PC-3 (cell line): ENCODE results near the gene MORC1. TPM values are rescaled to one million over a fixed set of nuclear protein-coding genes. Genes with fewer than 3 reads are reported as not detected.

Experiments
- ATAC-seq: fragments of 200-7000 bp; cut with Tn5 transposase; 2 replicates; pipeline ENCODE4 v1.9.1; 2020; ENCODE audit warnings: mild to moderate bottlenecking, moderate library complexity
- Bru-seq: library from RNA; stranded (reverse); fragments of 400-500 nt; gene quantifications from one replicate; lab custom pipeline; 2021; lab: Mats Ljungman, UMichigan
- BruChase-seq, 2 experiments: library from RNA; stranded (reverse); fragments of 400-500 nt; gene quantifications; one replicate each; lab custom pipeline; 2021; lab: Mats Ljungman, UMichigan
- BruUV-seq: library from RNA; stranded (reverse); fragments of 400-500 nt; replicated peaks from 2 replicates; lab custom pipeline; 2021; lab: Mats Ljungman, UMichigan
- CTCF ChIA-PET: fragments of 300-600 bp; sonication (Branson Sonifier 250); formaldehyde crosslinking; loops from one replicate; lab custom pipeline; 2022; ENCODE audit warnings: antibody characterized with exemption; lab: Charles Lee
- POLR2A ChIA-PET: fragments of 300-600 bp; sonication (Branson Sonifier 250); formaldehyde crosslinking; loops from one replicate; lab custom pipeline; 2022; ENCODE audit warnings: antibody characterized with exemption; ENCODE audit not compliant: unreplicated experiment; lab: Charles Lee
- DNase-seq: peaks from one replicate; pipeline ENCODE4 v3.0.0-alpha.2; 2015
- H2AFZ ChIP-seq: fragments of 300-600 bp; sonication (generic); 2 replicates; pipeline ENCODE4 v1.6.0; 2016; ENCODE audit warnings: antibody characterized with exemption, low read length
- H3F3A ChIP-seq: fragments of 300-600 bp; sonication (generic); one replicate; pipeline ENCODE4 v1.6.0; 2017; ENCODE audit warnings: antibody characterized with exemption, low read length, control low read depth, mild to moderate bottlenecking; ENCODE audit not compliant: unreplicated experiment
- H3K27ac ChIP-seq: fragments of 300-600 bp; sonication (generic); 2 replicates; pipeline ENCODE4 v1.5.1; 2016; ENCODE audit warnings: mild to moderate bottlenecking, low read length
- H3K27me3 ChIP-seq: fragments of 300-600 bp; sonication (generic); 2 replicates; pipeline ENCODE4 v1.6.1; 2016; ENCODE audit warnings: low read length, mixed read lengths
- H3K36me3 ChIP-seq: fragments of 300-600 bp; sonication (generic); 2 replicates; pipeline ENCODE4 v1.6.1; 2016; ENCODE audit warnings: low read depth, mixed run types, low read length, mixed read lengths
- H3K4me1 ChIP-seq: fragments of 300-600 bp; sonication (generic); 2 replicates; pipeline ENCODE4 v1.5.1; 2016; ENCODE audit warnings: low read length; ENCODE audit not compliant: insufficient read depth
- H3K4me2 ChIP-seq: fragments of 300-600 bp; sonication (generic); 2 replicates; pipeline ENCODE4 v1.6.0; 2016; ENCODE audit warnings: low read length
- H3K4me3 ChIP-seq: fragments of 300-600 bp; sonication (generic); 2 replicates; pipeline ENCODE4 v1.5.1; 2016; ENCODE audit warnings: mild to moderate bottlenecking, low read length, mixed read lengths
- H3K79me2 ChIP-seq: fragments of 300-600 bp; sonication (generic); 2 replicates; pipeline ENCODE4 v1.6.1; 2017; ENCODE audit warnings: low read length, mixed read lengths
- H3K9ac ChIP-seq: fragments of 300-600 bp; sonication (generic); 2 replicates; pipeline ENCODE4 v1.6.0; 2016; ENCODE audit warnings: mild to moderate bottlenecking, low read length
- H3K9me2 ChIP-seq: fragments of 300-600 bp; sonication (generic); replicated peaks from 2 replicates; pipeline ENCODE4 v1.6.1; 2016; ENCODE audit warnings: mixed run types, low read length, mixed read lengths
- H3K9me3 ChIP-seq: fragments of 300-600 bp; sonication (generic); 2 replicates; pipeline ENCODE4 v1.6.1; 2016; ENCODE audit warnings: low read length, mixed read lengths
- H4K20me1 ChIP-seq: fragments of 300-600 bp; sonication (generic); 2 replicates; pipeline ENCODE4 v1.6.1; 2016; ENCODE audit warnings: low read length, mixed read lengths
- EZH2 ChIP-seq: fragments of 300-600 bp; sonication (generic); IDR thresholded peaks from one replicate; pipeline ENCODE4 v1.6.1; 2017; ENCODE audit warnings: antibody characterized with exemption, mild to moderate bottlenecking, low read length; ENCODE audit not compliant: unreplicated experiment
- EZH2phosphoT487 ChIP-seq: fragments of 300-600 bp; sonication (generic); IDR thresholded peaks from 2 replicates; pipeline ENCODE4 v1.6.1; 2018; ENCODE audit warnings: mild to moderate bottlenecking, antibody characterized with exemption, low read length, borderline replicate concordance
- intact Hi-C: fragments of 100-400 bp; cut with micrococcal nuclease; formaldehyde crosslinking; loops from 2 replicates; pipeline ENCODE4 v1.9.0; 2023
- long read RNA-seq: library from polyadenylated mRNA; unstranded; transcript quantifications from one replicate; pipeline ENCODE4 v2.0.0, GENCODE V29; 2021; ENCODE audit not compliant: unreplicated experiment
- total RNA-seq: library from RNA; depleted of rRNA; stranded (reverse); fragments of >200 nt; gene quantifications from 2 replicates; pipeline ENCODE4 v1.2.3, GENCODE V29; 2014; rRNA removed
- TF ChIP-seq, protein P1 (sequence below): fragments of 300-600 bp; sonication (generic); conservative IDR thresholded peaks from 2 replicates; pipeline ENCODE4 v1.5.1; 2017; ENCODE audit warnings: antibody characterized with exemption, low read depth, mild to moderate bottlenecking, low read length

The MORC1 gene, protein sequence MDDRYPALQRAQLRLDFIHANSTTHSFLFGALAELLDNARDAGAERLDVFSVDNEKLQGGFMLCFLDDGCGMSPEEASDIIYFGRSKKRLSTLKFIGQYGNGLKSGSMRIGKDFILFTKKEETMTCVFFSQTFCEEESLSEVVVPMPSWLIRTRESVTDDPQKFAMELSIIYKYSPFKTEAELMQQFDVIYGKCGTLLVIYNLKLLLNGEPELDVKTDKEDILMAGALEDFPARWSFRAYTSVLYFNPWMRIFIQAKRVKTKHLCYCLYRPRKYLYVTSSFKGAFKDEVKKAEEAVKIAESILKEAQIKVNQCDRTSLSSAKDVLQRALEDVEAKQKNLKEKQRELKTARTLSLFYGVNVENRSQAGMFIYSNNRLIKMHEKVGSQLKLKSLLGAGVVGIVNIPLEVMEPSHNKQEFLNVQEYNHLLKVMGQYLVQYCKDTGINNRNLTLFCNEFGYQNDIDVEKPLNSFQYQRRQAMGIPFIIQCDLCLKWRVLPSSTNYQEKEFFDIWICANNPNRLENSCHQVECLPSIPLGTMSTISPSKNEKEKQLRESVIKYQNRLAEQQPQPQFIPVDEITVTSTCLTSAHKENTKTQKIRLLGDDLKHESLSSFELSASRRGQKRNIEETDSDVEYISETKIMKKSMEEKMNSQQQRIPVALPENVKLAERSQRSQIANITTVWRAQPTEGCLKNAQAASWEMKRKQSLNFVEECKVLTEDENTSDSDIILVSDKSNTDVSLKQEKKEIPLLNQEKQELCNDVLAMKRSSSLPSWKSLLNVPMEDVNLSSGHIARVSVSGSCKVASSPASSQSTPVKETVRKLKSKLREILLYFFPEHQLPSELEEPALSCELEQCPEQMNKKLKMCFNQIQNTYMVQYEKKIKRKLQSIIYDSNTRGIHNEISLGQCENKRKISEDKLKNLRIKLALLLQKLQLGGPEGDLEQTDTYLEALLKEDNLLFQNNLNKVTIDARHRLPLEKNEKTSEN
- total RNA-seq: not detected in 2 replicates
- not detected for Bru-seq, nascent RNA
- not detected for BruChase-seq, experiment 1, labeled RNA remaining after a 6-hour chase
- BruChase-seq, experiment 2, labeled RNA remaining after a 2-hour chase: percentile 0 among the genes with signal in this experiment
- long read RNA-seq: 0 reads

DNA sequence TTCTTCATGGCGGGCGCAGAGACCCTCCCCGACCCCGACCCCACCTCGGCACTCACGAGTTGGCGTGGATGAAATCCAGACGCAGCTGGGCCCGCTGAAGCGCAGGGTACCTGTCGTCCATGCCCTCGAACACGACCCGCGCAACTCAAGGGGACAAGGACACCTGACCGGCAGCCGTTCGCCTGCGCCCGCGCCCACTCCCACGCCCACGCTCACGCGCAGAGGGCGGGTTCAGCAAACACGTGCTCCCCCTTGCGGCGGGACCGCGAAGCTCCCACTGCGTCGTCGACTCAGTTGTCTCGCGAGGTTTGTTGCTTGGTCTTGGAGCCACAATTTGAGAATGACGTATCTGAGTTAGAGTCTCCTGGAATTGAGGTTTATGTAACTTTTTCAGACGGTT, at the start of gene MORC1:
TSS of gene MORC1 (minus strand) at position 196 of the 400 bp plus-strand sequence. CDS start at position 121, 75 bp downstream.
- Histone ChIP-seq H3K79me2 (no peaks in the 10 kb centered on the region), H3K4me3 (no peak within 1 kb of the TSS), H3K9ac (no peak within 1 kb of the TSS), H3K9me2 (no peaks in the 10 kb centered on the region), H2AFZ (no peak within 1 kb of the TSS), H3K4me2 (no peak within 1 kb of the TSS), H3K27ac (no peak within 1 kb of the TSS), H3K4me1 (peaks cover 14% of the 10 kb centered on the region; the same call in 1 of the 2 replicates), H3K36me3 (no peaks in the 10 kb centered on the region), H3K9me3 (no peaks in the 10 kb centered on the region), H3F3A (no peaks in the 10 kb centered on the region), H3K27me3 (peaks cover 19% of the 10 kb centered on the region; the same call in 1 of the 2 replicates), H4K20me1 (no peaks in the 10 kb centered on the region)
- ATAC-seq (no peak), DNase-seq (no peak)
- no TSS peak for BruUV-seq
- intact Hi-C loops: no loop called here
- POLR2A ChIA-PET: no interaction called here
- CTCF ChIA-PET: no interaction called here
- TF ChIP-seq EZH2phosphoT487: no peak

DNA sequence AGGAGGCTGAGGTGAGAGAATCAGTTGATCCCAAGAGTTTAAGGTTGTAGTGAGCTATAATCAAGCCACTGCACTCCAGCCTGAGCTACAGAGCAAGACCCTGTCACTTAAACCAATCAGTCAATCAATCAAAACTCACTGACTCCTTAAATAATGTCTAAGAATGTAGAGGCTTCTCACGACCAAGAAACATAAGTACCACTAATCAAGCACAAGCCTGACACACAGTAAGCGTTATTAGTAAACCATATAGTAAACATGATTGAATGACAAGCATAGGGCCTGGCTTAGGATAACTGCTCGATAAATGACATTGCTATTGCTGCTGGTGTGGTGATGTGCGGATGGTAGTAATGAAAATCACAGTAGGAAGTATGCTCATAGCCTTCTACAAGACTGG, 48.0 kb upstream of the MORC1 start:
- DNase-seq (no peak), ATAC-seq (no peak)
- BruUV-seq: no TSS peak
- Histone ChIP-seq H4K20me1 (no peaks in the 10 kb centered on the region), H3K9me3 (no peaks in the 10 kb centered on the region), H3K9ac (no peak overlapping the region), H2AFZ (no peak overlapping the region), H3K79me2 (no peaks in the 10 kb centered on the region), H3K27ac (no peak overlapping the region), H3K36me3 (no peaks in the 10 kb centered on the region), H3K27me3 (peaks cover 60% of the 10 kb centered on the region), H3K4me1 (no peaks in the 10 kb centered on the region), H3K4me3 (no peak overlapping the region), H3K4me2 (no peak overlapping the region), H3K9me2 (no peaks in the 10 kb centered on the region), H3F3A (no peaks in the 10 kb centered on the region)
- intact Hi-C loops: no loop called here
- POLR2A ChIA-PET: no interaction called here
- TF ChIP-seq EZH2phosphoT487: no peak
- TF ChIP-seq EZH2: no peak
- TF ChIP-seq, protein P1, sequence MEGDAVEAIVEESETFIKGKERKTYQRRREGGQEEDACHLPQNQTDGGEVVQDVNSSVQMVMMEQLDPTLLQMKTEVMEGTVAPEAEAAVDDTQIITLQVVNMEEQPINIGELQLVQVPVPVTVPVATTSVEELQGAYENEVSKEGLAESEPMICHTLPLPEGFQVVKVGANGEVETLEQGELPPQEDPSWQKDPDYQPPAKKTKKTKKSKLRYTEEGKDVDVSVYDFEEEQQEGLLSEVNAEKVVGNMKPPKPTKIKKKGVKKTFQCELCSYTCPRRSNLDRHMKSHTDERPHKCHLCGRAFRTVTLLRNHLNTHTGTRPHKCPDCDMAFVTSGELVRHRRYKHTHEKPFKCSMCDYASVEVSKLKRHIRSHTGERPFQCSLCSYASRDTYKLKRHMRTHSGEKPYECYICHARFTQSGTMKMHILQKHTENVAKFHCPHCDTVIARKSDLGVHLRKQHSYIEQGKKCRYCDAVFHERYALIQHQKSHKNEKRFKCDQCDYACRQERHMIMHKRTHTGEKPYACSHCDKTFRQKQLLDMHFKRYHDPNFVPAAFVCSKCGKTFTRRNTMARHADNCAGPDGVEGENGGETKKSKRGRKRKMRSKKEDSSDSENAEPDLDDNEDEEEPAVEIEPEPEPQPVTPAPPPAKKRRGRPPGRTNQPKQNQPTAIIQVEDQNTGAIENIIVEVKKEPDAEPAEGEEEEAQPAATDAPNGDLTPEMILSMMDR: no peak
- CTCF ChIA-PET: no interaction called here

DNA sequence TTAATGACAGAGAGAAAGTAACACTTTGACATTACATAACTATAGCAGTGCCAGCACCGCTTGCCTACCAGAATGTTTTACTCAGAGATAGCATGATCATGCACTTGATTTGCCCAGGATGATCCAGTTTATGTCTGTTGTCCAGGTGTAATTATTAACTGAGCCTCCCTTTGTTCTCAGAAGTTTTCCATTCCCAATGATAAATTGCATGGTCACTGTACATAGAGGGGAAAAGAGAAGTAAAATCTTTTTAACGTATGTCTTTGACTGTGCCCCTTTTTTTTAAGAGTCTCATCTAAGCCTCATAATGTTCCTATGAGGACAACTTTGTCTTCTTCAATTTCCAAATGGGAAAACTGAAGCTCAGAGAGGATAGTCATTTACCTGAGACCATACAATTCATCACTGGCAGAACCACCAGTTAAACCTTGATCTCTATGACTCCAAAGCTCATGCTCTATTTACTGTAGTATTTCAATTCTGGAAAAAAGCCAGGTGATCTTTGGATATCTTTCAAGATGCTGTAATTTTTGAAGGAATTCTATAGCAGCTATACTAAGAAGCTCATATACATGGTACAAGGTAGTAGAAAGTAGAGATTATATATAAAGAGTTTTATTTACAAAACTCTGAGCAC, 43.7 kb upstream of the MORC1 start:
- ChIA-PET CTCF (no interaction called here), POLR2A (no interaction called here)
- DNase-seq (no peak), ATAC-seq (no peak)
- no peak for TF ChIP-seq EZH2
- TF ChIP-seq, protein P1: no peak
- intact Hi-C loops: no loop called here
- H3K4me1 ChIP-seq: no peaks in the 10 kb centered on the region
- H3K9me3 ChIP-seq: no peaks in the 10 kb centered on the region
- H3K36me3 ChIP-seq: no peaks in the 10 kb centered on the region
- H3K9me2 ChIP-seq: no peaks in the 10 kb centered on the region
- H3K9ac ChIP-seq: no peak overlapping the region
- H3K27me3 ChIP-seq: peaks cover 48% of the 10 kb centered on the region
- no peak overlapping the region for H3K4me2 ChIP-seq
- no TSS peak for BruUV-seq
- H3K4me3 ChIP-seq: no peak overlapping the region
- no peak overlapping the region for H2AFZ ChIP-seq
- no peaks in the 10 kb centered on the region for H3K79me2 ChIP-seq
- H3K27ac ChIP-seq: no peak overlapping the region
- no peaks in the 10 kb centered on the region for H3F3A ChIP-seq
- H4K20me1 ChIP-seq: no peaks in the 10 kb centered on the region
